ENCODE data around the gene PLCXD1.

PLCXD1 gene

GRCh38 chrX:316351-317325, 35.5 kb downstream of the PLCXD1 start:
- no peak for DNase-seq (ENCODE audit: extremely low read depth, low read depth)
- H3K4me3 ChIP-seq (replicated peaks; ENCODE audit: low read depth, low read length): peak overlapping the region; percentile 19; the same call in 1 of the 2 replicates
- no peak for TF ChIP-seq CTCF (IDR thresholded peaks at IDR 0.05; ENCODE audit: low read depth, low read length, missing control alignments)

DNA sequence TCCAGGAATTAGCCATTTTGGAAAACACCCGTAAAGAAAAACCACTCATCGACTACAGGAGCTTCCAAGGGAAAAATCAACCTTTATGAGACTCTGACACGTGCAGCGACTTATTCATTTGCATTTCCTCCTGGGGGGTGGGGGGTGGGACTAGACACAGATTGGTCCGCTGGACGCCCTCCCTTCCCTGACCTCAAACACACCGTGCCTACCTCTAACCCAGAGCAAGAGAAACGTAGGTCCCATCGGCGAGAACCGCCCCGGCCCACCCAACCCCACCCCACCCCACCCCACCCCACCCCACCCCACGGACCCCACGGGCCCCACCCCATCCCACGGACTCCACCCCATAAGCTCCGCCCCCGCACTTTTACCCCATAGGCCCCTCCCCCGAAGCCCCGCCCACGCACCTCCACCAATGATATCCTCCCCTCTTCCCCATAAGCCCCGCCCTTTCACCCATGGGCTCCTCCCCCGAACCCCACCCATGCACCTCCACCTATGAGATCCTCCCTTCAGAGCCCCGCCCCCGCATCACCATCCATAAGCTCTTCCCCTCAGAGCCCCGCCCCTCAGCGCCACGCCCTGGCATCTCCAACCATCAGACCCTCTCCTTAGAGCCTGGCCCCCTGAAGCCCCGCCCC, 36.4 kb downstream of the PLCXD1 start:
- DNase-seq (ENCODE audit: extremely low read depth, low read depth): no peak
- peak overlapping the region; percentile 63 for H3K4me3 ChIP-seq (replicated peaks; ENCODE audit: low read depth, low read length)
- no peak for TF ChIP-seq CTCF (IDR thresholded peaks at IDR 0.05; ENCODE audit: low read depth, low read length, missing control alignments)

DNA sequence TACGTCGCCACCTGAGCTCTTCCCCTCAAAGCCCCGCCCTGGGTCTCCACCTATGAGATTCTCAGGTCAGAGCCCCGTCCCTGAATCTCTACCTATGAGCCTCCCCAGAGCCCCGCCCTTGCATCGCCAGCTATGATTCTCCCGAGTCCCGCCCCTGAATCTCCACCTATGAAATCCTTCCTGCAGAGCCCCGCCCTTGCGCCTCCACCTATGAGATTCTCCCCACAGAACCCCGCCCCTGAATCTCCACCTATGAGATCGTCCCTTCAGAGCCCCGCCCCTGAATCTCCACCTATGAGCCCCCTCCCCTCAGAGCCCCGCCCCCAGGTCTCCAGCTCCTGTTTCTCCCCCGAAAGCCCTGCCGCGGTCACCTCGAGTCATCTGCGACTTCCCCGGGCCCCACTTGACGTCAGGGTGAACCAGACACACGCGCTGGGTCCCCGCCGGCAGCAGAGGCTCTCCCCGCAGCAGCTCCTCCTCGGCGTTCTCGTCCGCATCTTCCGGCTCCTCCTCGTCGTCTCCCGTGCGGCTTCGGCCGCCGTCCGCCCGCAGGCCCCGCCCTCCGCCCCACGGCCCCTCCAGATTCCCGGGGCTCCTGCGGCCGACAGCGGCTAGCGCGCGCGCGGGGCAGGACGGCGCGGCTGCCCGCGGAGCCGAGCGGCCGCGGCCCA, 37.0 kb downstream of the PLCXD1 start:
- peak overlapping the region; percentile 63 for H3K4me3 ChIP-seq (replicated peaks; ENCODE audit: low read depth, low read length)
- TF ChIP-seq CTCF (IDR thresholded peaks at IDR 0.05; ENCODE audit: low read depth, low read length, missing control alignments): no peak
- peak; percentile 92 for DNase-seq (ENCODE audit: extremely low read depth, low read depth)

DNA sequence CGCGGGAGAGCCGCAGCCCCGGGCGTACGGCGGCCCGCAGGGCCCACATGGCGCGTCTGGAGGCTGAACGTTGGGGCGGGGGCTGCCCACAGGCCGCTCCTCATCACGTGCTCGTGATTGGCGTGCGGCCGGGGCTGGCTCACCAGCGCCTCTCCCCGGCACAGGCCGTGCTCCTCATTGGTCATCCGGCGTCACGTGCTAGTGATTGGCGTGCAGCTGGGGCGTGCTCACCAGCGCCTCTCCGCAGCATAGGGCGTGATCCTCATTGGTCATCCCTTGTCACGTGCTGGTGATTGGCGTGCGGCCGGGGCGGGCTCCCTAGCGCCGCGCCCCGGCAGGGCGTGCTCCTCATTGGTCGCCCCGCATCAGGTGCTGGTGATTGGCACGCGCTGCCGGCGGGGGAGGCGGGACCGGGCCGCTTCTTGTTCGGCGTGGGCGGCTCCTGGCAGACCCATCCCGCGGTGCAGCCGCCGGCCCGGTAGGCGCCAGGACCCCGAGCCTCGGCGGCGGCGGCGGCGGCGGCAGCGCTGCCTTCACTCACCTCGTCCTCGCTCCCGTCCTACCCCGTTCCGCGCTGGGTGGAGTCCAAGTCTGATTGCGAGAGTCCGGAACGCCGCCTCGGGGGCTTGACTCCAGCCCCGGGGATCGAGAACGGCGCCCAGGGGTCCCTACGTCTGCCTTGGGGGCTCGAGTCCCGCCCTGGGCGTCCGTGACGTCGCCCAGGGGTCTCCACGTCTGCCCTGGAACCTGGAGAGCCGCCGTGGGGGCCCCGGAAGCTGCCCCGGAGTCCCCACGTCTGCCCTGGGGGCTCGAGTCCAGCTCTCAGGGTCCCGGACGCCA, 37.8 kb downstream of the PLCXD1 start, which contains the start of gene GTPBP6:
TSS of gene GTPBP6 (minus strand) at position 58 of the 840 bp plus-strand sequence. CDS start at position 49, 9 bp downstream.
- DNase-seq (ENCODE audit: extremely low read depth, low read depth): peak; percentile 99
- no peak for TF ChIP-seq CTCF (IDR thresholded peaks at IDR 0.05; ENCODE audit: low read depth, low read length, missing control alignments)
- peak within 1 kb of the TSS; percentile 84 for H3K4me3 ChIP-seq (replicated peaks; ENCODE audit: low read depth, low read length)

GRCh38 chrX:319579-320125, 38.5 kb downstream of the PLCXD1 start:
- peak overlapping the region; percentile 84 for H3K4me3 ChIP-seq (replicated peaks; ENCODE audit: low read depth, low read length)
- no peak for TF ChIP-seq CTCF (IDR thresholded peaks at IDR 0.05; ENCODE audit: low read depth, low read length, missing control alignments)
- DNase-seq (ENCODE audit: extremely low read depth, low read depth): no peak
